GM12878 (cell line): ENCODE measurements around the gene DPP4. TPM values are rescaled to one million over a fixed set of nuclear protein-coding genes. Genes with fewer than 3 reads are reported as not detected.

Experiments used
- ATAC-seq: fragments of 200-7000 bp; cut with Tn5 transposase; 3 replicates; pipeline ENCODE4 v1.9.1; 2020; ENCODE audit warnings: mild to moderate bottlenecking, moderate library complexity
- BruUV-seq: library from RNA; stranded (reverse); fragments of 400-500 nt; replicated peaks from 2 replicates; lab custom pipeline; 2021; lab: Mats Ljungman, UMichigan
- CTCF ChIA-PET: fragments of 300-600 bp; sonication (Branson Sonifier 250); formaldehyde crosslinking; extraction: SDS; loops from one replicate; lab custom pipeline; 2021; ENCODE audit warnings: inconsistent platforms; lab: Yijun Ruan, JAX
- POLR2A ChIA-PET: fragments of 350-600 bp; formaldehyde crosslinking; extraction: SDS; loops from one replicate; lab custom pipeline; 2021; ENCODE audit warnings: inconsistent platforms; lab: Charles Lee
- RAD21 ChIA-PET: fragments of 300-600 bp; sonication (Branson Sonifier 250); formaldehyde crosslinking; loops from one replicate; lab custom pipeline; 2023; ENCODE audit warnings: antibody characterized with exemption; ENCODE audit not compliant: unreplicated experiment; lab: Charles Lee
- SMC1A ChIA-PET: fragments of 300-600 bp; sonication (Branson Sonifier 250); formaldehyde crosslinking; loops from one replicate; lab custom pipeline; 2023; ENCODE audit not compliant: unreplicated experiment, uncharacterized antibody; lab: Charles Lee
- DNase-seq: peaks from one replicate; pipeline ENCODE4 v3.0.0-alpha.2; 2011; ENCODE audit warnings: low read depth, low spot score
- FAIRE-seq: peaks from 3 replicates; lab custom pipeline; 2011; peaks lifted over from hg19 to GRCh38; lab: Jason Lieb, UNC
- H2AFZ ChIP-seq: 2 replicates; pipeline ENCODE4 v1.6.0; 2011; ENCODE audit warnings: low read depth, low read length, control low read depth; ENCODE audit not compliant: control insufficient read depth
- H3K27ac ChIP-seq: 2 replicates; pipeline ENCODE4 v1.5.1; 2011; ENCODE audit warnings: control low read depth; ENCODE audit not compliant: control insufficient read depth, insufficient read depth
- H3K27me3 ChIP-seq, 2 experiments: replicated peaks in 1 of 2; 2 replicates each; pipeline versions ENCODE4 v1.6.0 to v1.6.1; 2011; ENCODE audit warnings: low read length in 1 of 2; ENCODE audit not compliant: control insufficient read depth in 2 of 2, insufficient read depth in 2 of 2
- H3K36me3 ChIP-seq, 2 experiments: 2 replicates each; pipeline ENCODE4 v1.5.1; 2011; ENCODE audit warnings: low read length in 1 of 2; ENCODE audit not compliant: control insufficient read depth in 2 of 2, insufficient read depth in 2 of 2
- H3K4me1 ChIP-seq: 2 replicates; pipeline ENCODE4 v1.6.1; 2011; ENCODE audit warnings: mild to moderate bottlenecking, low read length, moderate library complexity, mixed read lengths; ENCODE audit not compliant: control insufficient read depth, insufficient read depth
- H3K4me2 ChIP-seq: 2 replicates; pipeline ENCODE4 v1.6.0; 2011; ENCODE audit warnings: control low read depth; ENCODE audit not compliant: control insufficient read depth, insufficient read depth
- H3K4me3 ChIP-seq: fragments of 200-600 bp; sonication (generic); 2 replicates; pipeline ENCODE4 v1.5.1; 2016
- H3K79me2 ChIP-seq: 2 replicates; pipeline ENCODE4 v1.6.0; 2011; ENCODE audit warnings: low read length; ENCODE audit not compliant: control insufficient read depth, insufficient read depth
- H3K9ac ChIP-seq: 2 replicates; pipeline ENCODE4 v1.8.0; 2011; ENCODE audit warnings: low read length, control low read depth, mixed read lengths; ENCODE audit not compliant: control insufficient read depth, insufficient read depth
- H3K9me3 ChIP-seq: replicated peaks from 3 replicates; pipeline ENCODE4 v1.5.1; 2011; ENCODE audit warnings: mild to moderate bottlenecking, low read length; ENCODE audit not compliant: control insufficient read depth, insufficient read depth
- H4K20me1 ChIP-seq: 2 replicates; pipeline ENCODE4 v1.6.0; 2011; ENCODE audit not compliant: control insufficient read depth, insufficient read depth
- BRCA1 ChIP-seq: IDR thresholded peaks from 2 replicates; pipeline ENCODE4 v1.6.1; 2011; ENCODE audit warnings: low read depth, low read length, improper control_type of control experiment
- EZH2 ChIP-seq: IDR thresholded peaks from 2 replicates; pipeline ENCODE4 v1.6.1; 2012; ENCODE audit warnings: low read depth, mild to moderate bottlenecking, control low read depth, inconsistent platforms, low read length, borderline replicate concordance; ENCODE audit not compliant: control insufficient read depth
- SIN3A ChIP-seq: IDR thresholded peaks from 2 replicates; pipeline ENCODE4 v1.6.1; 2012; ENCODE audit warnings: low read depth, low read length, improper control_type of control experiment
- STAT1 ChIP-seq: fragments of 450-650 bp; conservative IDR thresholded peaks from 2 replicates; pipeline ENCODE4 v1.6.1; 2014; ENCODE audit warnings: antibody characterized with exemption, mild to moderate bottlenecking
- WGBS: methylation state at CpG from one replicate; pipeline ENCODE4 v1.1.6; 2016; ENCODE audit warnings: low lambda C conversion rate; ENCODE audit not compliant: insufficient replicate concordance, insufficient coverage; ENCODE audit errors: missing lambda C conversion rate; 5-methylcytosine and 5-hydroxymethylcytosine counted together
- in situ Hi-C: fragments of 300-500 bp; cut with MboI; formaldehyde crosslinking; loops from 9 replicates; pipeline ENCODE4 v1.14.3; 2018; ENCODE audit warnings: mixed read lengths
- intact Hi-C: fragments of 100-400 bp; cut with micrococcal nuclease; formaldehyde crosslinking; loops from one replicate; pipeline ENCODE4 v1.14.2; 2022; ENCODE audit not compliant: unreplicated experiment
- polyA plus RNA-seq, 11 experiments: library from polyadenylated mRNA; depleted of rRNA in 4 of 11; unstranded in 6 of 11; stranded (reverse) in 5 of 11; fragments of >200 nt; fragmentation: Nextera tagmentation in 4 of 11; fragmentation: Illumina TruSeq in 1 of 11; extraction: Ambion mirVana in 4 of 11; extraction: Trizol in 1 of 11; gene quantifications; 1 replicate in 1 of 11; 2 replicates in 10 of 11; pipeline versions ENCODE4 v1.2.1 to v1.2.3, GENCODE V29; 2011 to 2016; ENCODE audit warnings: inconsistent platforms in 2 of 11, missing spikeins in 2 of 11, low read depth in 1 of 11
- total RNA-seq, 4 experiments: library from RNA; depleted of rRNA in 3 of 4; stranded (reverse); fragments of >200 nt in 3 of 4; fragmentation: Illumina TruSeq in 1 of 4; extraction: Trizol in 1 of 4; gene quantifications; 2 replicates each; pipeline versions ENCODE4 v1.2.1 to v1.2.3, GENCODE V29; 2013 to 2021
- TF ChIP-seq, protein P1 (sequence below): IDR thresholded peaks from 2 replicates; pipeline ENCODE4 v1.6.1; 2012; ENCODE audit warnings: low read depth, low read length, improper control_type of control experiment
- TF ChIP-seq, protein P2 (sequence below): fragments of 450-650 bp; IDR thresholded peaks from 2 replicates; pipeline ENCODE4 v1.6.1; 2017; ENCODE audit warnings: mild to moderate bottlenecking
- TF ChIP-seq, protein P3 (sequence below): fragments of 450-650 bp; IDR thresholded peaks from 2 replicates; pipeline ENCODE4 v1.6.1; 2017; ENCODE audit warnings: low read depth, mild to moderate bottlenecking, moderate library complexity
- TF ChIP-seq, protein P4 (sequence below): fragments of 450-650 bp; IDR thresholded peaks from 2 replicates; pipeline ENCODE4 v1.6.1; 2017; ENCODE audit warnings: antibody characterized with exemption, mild to moderate bottlenecking, moderate library complexity

DPP4 gene
- total and polyA plus RNA-seq, 10 of the 15 experiments (the other 5 are each of a cell fraction or from before 2014, with no cell fraction given), result 4.1 to 11.4 (median 9.3) TPM

DNA sequence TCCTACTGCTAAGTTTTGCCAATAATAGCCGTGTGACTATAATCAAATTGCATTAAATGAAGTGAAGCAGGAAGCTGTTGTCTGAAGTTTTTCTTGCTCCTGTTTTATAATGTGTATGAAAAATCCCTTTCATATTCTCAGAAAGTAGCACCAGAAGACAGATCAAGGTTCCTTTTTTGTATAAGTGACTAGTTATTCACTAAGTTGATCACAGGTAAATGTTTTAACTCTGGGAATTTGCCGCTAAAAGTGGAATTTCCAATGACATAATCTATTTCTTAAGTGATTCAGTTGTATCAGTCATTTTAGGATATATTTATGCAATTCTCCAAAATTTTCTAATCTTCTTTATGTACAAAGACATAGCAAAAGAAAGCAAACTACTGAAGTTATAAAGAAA is 99.6 kb downstream of the DPP4 start:
- no peak for FAIRE-seq

More for the DNA sequence above, 99.6 kb downstream of the DPP4 start:
- H3K36me3 ChIP-seq, result no peaks in the 10 kb centered on the region
- TF ChIP-seq EZH2 (no peak), BRCA1 (no peak), STAT1 (no peak), SIN3A (no peak)
- TF ChIP-seq, protein P1, sequence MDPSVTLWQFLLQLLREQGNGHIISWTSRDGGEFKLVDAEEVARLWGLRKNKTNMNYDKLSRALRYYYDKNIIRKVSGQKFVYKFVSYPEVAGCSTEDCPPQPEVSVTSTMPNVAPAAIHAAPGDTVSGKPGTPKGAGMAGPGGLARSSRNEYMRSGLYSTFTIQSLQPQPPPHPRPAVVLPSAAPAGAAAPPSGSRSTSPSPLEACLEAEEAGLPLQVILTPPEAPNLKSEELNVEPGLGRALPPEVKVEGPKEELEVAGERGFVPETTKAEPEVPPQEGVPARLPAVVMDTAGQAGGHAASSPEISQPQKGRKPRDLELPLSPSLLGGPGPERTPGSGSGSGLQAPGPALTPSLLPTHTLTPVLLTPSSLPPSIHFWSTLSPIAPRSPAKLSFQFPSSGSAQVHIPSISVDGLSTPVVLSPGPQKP, result no peak
- TF ChIP-seq, protein P2, sequence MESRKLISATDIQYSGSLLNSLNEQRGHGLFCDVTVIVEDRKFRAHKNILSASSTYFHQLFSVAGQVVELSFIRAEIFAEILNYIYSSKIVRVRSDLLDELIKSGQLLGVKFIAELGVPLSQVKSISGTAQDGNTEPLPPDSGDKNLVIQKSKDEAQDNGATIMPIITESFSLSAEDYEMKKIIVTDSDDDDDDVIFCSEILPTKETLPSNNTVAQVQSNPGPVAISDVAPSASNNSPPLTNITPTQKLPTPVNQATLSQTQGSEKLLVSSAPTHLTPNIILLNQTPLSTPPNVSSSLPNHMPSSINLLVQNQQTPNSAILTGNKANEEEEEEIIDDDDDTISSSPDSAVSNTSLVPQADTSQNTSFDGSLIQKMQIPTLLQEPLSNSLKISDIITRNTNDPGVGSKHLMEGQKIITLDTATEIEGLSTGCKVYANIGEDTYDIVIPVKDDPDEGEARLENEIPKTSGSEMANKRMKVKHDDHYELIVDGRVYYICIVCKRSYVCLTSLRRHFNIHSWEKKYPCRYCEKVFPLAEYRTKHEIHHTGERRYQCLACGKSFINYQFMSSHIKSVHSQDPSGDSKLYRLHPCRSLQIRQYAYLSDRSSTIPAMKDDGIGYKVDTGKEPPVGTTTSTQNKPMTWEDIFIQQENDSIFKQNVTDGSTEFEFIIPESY, result no peak
- TF ChIP-seq, protein P3, sequence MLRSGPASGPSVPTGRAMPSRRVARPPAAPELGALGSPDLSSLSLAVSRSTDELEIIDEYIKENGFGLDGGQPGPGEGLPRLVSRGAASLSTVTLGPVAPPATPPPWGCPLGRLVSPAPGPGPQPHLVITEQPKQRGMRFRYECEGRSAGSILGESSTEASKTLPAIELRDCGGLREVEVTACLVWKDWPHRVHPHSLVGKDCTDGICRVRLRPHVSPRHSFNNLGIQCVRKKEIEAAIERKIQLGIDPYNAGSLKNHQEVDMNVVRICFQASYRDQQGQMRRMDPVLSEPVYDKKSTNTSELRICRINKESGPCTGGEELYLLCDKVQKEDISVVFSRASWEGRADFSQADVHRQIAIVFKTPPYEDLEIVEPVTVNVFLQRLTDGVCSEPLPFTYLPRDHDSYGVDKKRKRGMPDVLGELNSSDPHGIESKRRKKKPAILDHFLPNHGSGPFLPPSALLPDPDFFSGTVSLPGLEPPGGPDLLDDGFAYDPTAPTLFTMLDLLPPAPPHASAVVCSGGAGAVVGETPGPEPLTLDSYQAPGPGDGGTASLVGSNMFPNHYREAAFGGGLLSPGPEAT, result no peak
- TF ChIP-seq, protein P4, sequence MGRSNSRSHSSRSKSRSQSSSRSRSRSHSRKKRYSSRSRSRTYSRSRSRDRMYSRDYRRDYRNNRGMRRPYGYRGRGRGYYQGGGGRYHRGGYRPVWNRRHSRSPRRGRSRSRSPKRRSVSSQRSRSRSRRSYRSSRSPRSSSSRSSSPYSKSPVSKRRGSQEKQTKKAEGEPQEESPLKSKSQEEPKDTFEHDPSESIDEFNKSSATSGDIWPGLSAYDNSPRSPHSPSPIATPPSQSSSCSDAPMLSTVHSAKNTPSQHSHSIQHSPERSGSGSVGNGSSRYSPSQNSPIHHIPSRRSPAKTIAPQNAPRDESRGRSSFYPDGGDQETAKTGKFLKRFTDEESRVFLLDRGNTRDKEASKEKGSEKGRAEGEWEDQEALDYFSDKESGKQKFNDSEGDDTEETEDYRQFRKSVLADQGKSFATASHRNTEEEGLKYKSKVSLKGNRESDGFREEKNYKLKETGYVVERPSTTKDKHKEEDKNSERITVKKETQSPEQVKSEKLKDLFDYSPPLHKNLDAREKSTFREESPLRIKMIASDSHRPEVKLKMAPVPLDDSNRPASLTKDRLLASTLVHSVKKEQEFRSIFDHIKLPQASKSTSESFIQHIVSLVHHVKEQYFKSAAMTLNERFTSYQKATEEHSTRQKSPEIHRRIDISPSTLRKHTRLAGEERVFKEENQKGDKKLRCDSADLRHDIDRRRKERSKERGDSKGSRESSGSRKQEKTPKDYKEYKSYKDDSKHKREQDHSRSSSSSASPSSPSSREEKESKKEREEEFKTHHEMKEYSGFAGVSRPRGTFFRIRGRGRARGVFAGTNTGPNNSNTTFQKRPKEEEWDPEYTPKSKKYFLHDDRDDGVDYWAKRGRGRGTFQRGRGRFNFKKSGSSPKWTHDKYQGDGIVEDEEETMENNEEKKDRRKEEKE, result no peak
- BruUV-seq, result no TSS peak
- SMC1A ChIA-PET, result no interaction called here
- no peaks in the 10 kb centered on the region for H4K20me1 ChIP-seq
- 25% methylated on average over 2 of the region's 2 CpGs for WGBS
- H3K27me3 ChIP-seq, result no peaks in the 10 kb centered on the region
- RAD21 ChIA-PET, result no interaction called here
- H3K79me2 ChIP-seq, result no peaks in the 10 kb centered on the region
- H3K4me2 ChIP-seq, result no peak overlapping the region
- H3K27ac ChIP-seq, result no peak overlapping the region
- no peaks in the 10 kb centered on the region for H3K4me1 ChIP-seq
- H2AFZ ChIP-seq, result no peak overlapping the region
- POLR2A ChIA-PET, result no interaction called here
- CTCF ChIA-PET, result no interaction called here
- ATAC-seq (no peak), DNase-seq (no peak)
- no peak overlapping the region for H3K4me3 ChIP-seq
- no peaks in the 10 kb centered on the region for H3K9me3 ChIP-seq
- intact Hi-C loops (no loop called here), in situ Hi-C loops (no loop called here)
- no peak overlapping the region for H3K9ac ChIP-seq
